Cardiac fibroblast (primary cell): ENCODE measurements around the gene SPTLC2.

ENCODE experiments used
- DNase-seq, 2 donors: peaks; one replicate each; pipeline versions ENCODE4 v3.0.0 to v3.0.0-alpha.2; 2010; ENCODE audit warnings: low read depth in 2 of 2
- H3K4me3 ChIP-seq, 2 donors: replicated peaks in 1 of 2; 1 replicate in 1 of 2; 2 replicates in 1 of 2; pipeline ENCODE4 v1.5.1; 2011; ENCODE audit warnings: low read depth in 2 of 2, low read length in 2 of 2, mild to moderate bottlenecking in 2 of 2, moderate library complexity in 1 of 2
- CTCF ChIP-seq: IDR thresholded peaks from one replicate; pipeline ENCODE4 v1.5.1; 2011; ENCODE audit warnings: low read depth, mild to moderate bottlenecking, low read length, inconsistent platforms

The SPTLC2 gene

GRCh38 chr14:77603654-77604255 is 12.7 kb downstream of the SPTLC2 start:
- TF ChIP-seq CTCF: peak; percentile 25
- DNase-seq: no peak

GRCh38 chr14:77603031-77603430 is 13.4 kb downstream of the SPTLC2 start:
- no peak for DNase-seq
- H3K4me3 ChIP-seq: no peak overlapping the region
- TF ChIP-seq CTCF: no peak

More at GRCh38 chr14:77603654-77604255, 12.7 kb downstream of the SPTLC2 start:
- no peak overlapping the region for H3K4me3 ChIP-seq

GRCh38 chr14:77601846-77602619 is 14.4 kb downstream of the SPTLC2 start:
- DNase-seq: no peak

GRCh38 chr14:77599889-77600288 is 16.5 kb downstream of the SPTLC2 start:
- H3K4me3 ChIP-seq: no peak overlapping the region
- no peak for DNase-seq
- TF ChIP-seq CTCF: no peak

More at GRCh38 chr14:77601846-77602619, 14.4 kb downstream of the SPTLC2 start:
- TF ChIP-seq CTCF: no peak
- no peak overlapping the region for H3K4me3 ChIP-seq

- no peak overlapping the region for H3K4me3 ChIP-seq
- no peak for DNase-seq
- TF ChIP-seq CTCF: no peak
Observed at GRCh38 chr14:77598366-77599070, 17.9 kb downstream of the SPTLC2 start.

GRCh38 chr14:77593501-77593961 is 22.9 kb downstream of the SPTLC2 start:
- DNase-seq: peak; percentile 36 to 48
- no peak overlapping the region for H3K4me3 ChIP-seq
- TF ChIP-seq CTCF: no peak
